NCI-H2081 (cell line): ENCODE measurements around the gene WDR20.
"Not testable (repeated sequence)": the region's sequence is repeated elsewhere in the genome, so short reads cannot be mapped to it uniquely, and the experiment has no call there.

ENCODE experiments used
- DNase-seq, 2 experiments: peaks; one replicate each; lab custom pipeline; 2025; lab: John Stamatoyannopoulos, UW

The WDR20 gene

DNA sequence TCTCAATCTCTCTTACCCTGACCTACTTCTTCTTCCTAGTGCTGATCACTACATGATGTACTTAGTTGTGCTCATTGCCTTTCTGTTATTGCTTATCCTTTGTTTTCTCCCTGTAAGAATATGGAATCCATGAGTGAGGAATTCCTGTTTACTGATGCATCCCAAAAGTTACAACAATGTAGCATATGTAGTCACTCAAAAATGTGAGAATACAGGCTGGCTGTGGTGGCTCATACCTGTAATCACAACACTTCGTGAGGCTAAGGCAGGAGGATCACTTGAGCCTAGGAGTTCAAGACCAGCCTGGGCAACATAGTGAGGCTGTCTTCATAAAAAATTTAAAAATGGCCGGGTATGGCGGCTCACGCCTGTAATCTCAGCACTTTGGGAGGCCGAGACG, 8.0 kb upstream of the WDR20 start:
- no peak for DNase-seq

DNA sequence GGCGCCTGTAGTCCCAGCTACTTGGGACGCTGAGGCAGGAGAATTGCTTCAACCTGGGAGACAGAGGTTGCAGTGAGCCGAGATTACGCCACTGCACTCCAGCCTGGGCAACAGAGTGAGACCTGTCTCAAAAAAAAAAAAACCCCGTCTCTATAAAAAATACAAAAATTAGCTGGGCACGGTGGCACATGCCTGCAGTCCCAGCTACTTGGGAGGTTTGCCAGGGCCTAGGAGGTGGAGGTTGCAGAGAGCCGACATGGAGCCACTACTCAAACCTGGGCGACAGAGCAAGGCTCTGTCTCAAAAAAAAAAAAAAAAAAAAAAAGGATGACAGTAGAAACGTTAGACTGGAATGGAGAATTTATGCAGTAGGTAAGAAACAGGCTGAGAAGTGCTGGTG, 5.7 kb upstream of the WDR20 start:
- DNase-seq, result not testable (repeated sequence)

DNA sequence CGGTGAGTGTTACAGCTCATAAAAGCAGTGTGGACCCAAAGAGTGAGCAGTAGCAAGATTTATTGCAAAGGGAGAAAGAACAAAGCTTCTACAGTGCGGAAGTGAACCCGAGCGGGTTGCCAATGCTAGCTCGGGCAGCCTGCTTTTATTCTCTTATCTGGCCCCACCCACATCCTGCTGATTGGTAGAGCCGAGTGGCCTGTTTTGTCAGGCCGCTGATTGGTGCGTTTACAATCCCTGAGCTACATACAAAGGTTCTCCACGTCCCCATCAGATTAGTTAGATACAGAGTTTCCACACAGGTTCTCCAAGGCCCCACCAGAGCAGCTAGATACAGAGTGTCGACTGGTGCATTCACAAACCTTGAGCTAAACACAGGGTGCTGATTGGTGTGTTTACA, 5.0 kb upstream of the WDR20 start:
- DNase-seq, result not testable (repeated sequence)

DNA sequence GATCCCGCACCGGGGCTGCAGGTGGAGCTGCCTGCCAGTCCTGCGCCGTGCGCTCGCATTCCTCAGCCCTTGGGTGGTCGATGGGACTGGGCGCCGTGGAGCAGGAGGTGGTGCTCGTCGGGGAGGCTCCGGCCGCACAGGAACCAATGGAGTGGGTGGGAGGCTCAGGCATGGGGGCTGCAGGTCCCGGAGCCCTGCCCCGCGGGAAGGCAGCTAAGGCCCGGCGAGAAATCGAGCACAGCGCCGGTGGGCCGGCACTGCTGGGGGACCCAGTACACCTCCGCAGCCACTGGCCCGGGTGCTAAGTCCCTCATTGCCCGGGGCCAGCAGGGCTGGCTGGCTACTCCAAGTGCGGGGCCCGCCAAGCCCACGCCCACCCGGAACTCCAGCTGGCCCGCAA, 4.2 kb upstream of the WDR20 start:
- DNase-seq, result not testable (repeated sequence)

DNA sequence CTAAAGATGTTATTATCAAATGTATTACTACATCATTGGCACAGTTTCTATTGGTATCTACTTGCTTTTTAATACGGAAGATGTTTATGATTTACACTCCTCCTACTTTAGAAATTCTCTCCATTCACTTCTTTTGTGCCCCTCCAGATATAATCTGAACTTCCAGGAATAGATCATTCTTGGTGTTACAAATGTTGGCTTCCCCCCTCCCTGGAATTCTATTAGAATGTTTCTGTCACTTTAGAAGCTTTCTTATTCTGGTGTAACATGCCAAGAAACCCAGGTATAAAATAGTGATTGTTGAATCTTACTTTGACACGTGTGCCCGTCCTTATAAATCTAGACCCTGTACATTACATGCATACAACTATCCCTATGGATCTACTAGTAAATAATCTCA, 1.2 kb upstream of the WDR20 start:
- DNase-seq, result no peak

DNA sequence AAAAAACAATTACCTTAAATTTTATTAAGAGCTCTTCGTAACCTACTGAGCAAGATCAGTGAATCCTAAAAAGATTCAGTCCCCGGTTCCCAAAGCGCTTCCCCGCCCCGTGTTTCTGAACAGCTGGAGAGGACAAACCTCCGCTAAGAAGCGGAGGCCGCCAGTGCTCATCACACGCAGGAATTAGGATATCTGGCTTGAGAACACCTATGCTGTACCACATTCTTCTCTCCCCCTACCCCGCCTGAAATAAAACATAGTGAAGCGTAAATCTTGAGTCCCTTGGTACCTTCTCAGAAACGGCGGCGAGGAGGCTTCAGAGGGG, 774 bp upstream of the WDR20 start:
- peak; percentile 62 to 78 for DNase-seq

DNA sequence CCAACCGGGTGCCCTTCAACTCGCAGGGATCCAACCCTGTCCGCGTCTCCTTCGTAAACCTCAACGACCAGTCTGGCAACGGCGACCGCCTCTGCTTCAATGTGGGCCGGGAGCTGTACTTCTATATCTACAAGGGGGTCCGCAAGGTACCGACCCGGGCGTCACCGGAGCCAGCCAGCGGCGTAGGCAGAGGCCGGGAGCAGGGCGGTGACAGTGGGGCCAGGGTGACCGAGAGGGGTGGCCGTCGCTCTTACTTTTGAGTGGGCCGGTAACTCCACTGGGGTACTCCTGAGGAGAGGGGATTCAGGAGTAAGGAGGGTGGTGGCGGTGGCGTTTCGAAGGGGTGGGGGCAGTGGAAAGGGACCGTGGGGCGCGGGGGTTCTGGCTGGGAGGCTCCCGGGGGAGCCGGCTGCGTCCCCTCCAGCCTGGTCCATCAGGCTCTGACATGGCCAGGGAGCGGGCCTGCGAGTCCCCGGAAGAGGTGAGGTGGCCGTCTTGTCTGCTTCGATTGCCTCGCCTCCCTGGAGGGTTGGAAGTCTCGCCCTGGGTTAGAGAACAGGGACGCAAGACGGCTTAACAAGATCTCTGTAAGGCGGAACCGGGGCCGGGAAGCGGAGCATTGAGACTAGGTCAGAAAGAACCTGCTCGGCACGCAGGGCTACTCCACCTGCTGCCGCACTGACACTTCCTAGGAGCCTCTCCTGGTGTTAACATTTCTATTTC, 491 bp downstream of the WDR20 start:
- DNase-seq, result peak; percentile 21 to 28

DNA sequence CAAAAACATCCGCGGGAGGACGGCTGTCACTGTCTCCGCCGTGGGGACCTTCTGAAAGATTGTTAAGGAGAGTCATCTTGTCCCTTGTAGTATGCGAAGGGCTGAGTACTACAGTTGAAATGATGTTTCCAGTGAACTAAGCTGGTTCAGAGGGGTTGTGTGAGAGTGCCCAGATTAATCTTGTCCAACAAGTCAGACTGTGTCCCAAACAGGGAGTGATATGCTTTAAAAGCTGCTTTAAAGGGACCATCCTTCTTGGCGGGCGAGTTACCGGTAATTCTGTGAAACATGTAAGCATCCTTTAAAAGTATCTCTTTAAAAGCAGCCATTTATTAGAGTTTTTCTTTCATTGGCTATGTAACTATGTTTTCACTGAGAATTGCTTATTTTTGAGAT, 1.1 kb downstream of the WDR20 start:
- DNase-seq, result no peak

DNA sequence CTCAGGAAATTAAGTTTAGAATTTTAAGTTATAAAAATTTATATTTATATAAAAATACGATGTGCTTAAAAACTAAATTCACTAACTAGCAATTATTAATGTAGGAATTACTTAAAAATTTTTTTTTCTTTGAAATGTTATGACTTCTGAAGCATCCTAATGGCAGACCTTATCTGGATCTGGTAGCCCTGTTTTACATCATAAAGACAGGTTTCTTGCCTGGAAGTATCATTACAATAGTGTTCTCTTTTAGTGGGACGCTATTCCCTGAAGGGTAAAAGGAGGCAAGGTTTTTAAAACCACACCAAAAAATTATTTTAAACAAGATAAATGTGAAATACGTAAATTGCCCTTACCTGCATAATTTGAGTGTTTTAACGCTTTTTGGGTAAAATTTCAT, 2.1 kb downstream of the WDR20 start:
- no peak for DNase-seq

DNA sequence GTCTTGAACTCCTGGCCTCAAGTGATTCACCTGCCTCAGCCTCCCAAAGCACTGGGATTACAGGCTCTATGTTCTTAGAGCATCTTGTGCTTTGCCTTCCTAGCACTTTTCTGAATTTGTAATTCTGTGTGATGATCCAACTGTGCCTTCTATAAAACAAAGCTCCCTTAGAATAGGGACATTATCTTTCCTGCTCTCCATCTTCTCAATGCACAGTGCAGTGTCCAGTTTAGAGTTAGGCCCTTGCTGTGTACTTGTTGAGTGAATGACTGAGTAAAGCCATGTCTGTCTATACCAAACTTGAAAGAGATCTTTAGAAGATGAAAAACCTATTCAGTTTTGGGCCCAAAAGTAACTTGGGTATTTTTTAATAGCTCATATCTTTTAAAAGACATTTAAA, 5.2 kb downstream of the WDR20 start:
- DNase-seq, result no peak

DNA sequence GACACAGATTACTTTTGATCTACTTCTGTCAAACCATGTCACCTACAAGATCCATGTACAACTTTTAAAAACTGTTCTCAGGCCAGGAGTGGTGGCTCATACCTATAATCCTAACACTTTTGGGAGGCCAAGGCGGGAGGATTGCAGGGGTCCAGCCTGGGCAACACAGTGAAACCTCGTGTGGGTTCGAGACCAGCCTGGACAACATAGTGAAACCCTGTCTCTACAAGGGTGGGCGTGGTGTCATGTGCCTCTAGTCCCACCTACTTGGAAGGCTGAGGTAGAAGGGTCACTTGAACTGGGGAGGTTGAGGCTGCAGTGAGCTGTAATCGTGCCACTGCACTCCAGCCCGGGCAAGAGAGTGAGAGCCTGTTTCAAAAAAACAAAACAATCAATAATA, 5.7 kb downstream of the WDR20 start:
- DNase-seq, result no peak

DNA sequence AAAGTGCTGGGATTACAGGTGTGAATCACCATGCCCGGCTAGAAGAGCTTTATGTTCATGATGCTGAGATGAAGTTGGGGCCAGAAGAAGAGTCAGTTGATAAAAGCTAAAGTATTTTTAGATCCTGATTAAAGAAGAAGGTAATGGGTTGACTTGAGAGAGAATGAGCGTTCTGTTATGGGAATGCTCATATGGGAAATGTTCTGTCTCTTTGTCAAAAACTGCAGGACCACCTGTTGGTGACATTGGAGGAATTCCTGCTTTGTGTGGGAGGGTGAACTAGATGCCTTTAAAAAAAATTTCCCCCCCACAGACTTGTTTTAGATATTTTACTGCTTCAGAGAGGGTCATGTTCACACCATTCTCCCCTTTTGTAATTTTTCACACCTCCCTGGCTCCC, 6.7 kb downstream of the WDR20 start:
- DNase-seq, result no peak

DNA sequence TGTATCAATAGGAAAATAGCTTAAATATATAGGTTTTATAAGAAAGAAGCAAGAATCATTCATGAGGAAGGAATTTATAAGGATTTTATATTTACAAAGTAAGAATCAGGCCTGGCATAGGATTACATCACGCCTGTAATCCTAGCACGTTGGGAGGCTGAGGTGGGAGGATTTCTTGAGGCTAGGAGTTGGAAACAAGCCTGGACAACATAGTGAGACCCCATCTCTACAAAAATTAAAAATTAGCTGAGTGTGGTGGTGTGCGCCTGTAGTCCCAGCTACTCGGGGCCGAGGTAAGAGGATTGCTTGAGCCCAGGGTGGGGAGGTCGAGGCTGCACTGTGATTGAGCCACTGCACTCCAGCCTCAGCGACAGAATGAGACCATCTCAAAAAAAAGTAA, 10.4 kb downstream of the WDR20 start:
- no peak for DNase-seq

DNA sequence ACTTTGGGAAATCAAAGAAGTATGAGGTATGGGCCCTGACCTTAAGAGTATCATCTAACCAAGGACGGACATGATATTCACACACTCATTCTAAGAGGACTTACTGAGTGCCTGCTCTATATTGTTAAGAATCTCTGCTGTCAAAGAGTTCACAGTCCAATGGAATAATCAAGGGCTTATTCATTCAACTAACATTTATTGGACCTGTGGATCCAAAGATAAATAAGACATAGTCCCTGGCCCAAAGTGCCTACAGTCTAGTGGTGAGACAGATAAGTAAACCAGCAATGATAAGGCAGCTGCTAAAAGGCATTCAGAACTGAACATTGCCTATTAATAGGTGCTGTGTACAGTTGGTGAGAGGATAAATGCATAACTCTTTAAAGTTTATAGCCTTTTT, 11.0 kb downstream of the WDR20 start:
- DNase-seq, result no peak

DNA sequence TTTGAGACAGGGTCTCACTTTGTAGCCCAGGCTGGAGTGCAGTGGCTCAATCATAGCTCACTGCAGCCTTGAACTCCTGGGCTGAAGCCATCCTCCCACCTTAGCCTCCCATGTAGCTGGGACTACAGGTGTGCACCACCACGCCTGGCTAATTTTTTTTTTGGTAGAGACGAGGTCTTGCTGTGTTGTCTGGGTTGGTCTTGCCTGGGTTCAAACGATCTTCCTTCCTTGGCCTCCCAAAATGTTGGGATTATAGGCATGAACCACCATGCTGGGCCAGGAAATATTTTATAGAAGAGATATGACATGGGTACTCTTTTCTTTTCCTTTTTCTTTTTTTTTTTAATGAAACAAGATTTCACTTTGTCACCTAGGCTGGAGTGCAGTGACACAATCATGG, 11.7 kb downstream of the WDR20 start:
- not testable (repeated sequence) for DNase-seq

DNA sequence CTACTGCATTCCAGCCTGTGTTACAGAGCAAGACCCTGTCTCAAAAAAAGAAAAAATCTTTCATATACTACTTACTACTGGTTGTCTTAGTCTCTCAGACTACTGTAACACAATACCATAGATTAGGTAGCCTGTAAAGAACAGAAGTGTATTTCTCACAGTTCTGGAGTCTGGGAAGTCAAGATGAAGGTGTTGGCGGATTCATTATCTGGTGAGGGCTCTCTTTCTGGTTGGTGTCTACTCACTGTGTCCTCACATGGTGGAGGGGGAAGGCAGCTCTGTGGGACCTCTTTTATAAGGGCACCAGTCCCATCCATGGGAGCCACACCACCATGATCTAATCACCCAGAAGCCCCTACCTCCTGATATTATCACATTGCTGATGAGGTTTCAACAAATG, 14.4 kb downstream of the WDR20 start:
- DNase-seq, result no peak

DNA sequence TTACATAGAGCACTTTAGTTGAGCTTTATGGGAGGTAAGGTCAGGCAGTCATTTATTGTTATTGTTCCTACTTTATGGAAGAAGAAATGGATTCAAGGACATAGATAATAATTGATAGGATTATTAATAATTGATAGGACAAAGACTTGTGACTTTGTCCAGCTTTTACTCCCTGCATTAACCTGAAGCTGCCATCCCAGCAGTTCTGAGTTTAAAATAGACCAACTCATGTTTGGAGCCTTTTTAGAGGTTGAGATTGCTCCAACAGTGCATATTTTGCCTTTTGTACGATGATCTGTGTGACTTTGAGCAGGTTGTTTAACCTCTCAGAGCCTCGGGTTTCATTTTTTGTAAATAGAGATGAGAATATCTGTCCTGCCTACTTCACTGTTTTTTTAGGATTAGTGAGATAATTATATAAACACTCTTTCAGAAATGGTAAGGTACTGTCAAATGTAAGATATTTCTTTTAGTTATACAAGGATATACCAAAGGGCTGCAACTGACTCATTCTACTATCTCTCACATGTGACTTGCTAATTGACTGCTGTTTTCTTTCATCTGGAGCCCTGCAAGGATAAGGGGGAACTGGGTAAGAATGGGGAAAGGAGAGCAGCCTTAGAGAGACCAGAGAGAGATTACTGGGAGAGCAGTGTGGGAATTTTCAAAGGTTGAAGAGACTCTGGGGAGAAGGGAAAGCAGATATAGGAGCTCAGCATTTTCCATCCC, 15.3 kb downstream of the WDR20 start:
- no peak for DNase-seq

DNA sequence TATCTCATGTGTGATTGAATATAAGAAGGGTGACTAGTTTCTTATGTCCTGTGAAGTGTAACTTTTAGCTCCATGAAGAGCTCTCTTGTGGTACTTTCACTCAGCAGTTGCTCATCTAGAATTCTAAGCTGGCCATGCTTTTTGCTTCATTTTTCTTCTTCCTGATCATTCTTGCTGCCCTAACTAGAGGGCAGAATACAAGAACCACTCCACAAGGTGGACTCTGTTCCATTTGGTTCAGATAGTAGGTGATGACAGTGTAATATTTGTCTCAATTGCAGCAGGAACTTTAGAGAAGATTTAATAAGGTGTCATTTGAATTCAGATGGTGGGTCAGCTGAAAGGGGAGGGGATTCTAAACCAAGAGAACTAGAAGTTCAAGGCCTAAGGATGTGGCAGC, 17.6 kb downstream of the WDR20 start:
- DNase-seq, result no peak

DNA sequence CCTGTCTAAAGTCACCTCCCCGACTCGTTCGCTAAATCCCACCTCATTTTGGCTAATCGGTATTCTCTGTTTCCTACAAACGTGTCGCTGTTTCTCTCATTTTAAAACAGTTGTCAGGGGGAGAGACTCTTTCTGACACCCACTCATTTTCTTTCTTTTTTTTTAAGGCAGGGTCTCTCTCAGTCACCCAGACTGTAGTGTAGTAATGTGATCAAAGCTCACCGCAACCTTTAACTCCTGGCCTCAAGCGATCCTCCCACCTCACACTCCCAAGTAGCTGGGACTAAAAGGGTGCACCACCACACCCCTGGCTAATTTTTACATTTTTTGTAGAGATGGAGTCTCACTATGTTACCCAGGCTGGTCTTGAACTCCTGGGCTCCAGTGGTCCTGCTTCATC, 19.1 kb downstream of the WDR20 start:
- DNase-seq, result no peak

DNA sequence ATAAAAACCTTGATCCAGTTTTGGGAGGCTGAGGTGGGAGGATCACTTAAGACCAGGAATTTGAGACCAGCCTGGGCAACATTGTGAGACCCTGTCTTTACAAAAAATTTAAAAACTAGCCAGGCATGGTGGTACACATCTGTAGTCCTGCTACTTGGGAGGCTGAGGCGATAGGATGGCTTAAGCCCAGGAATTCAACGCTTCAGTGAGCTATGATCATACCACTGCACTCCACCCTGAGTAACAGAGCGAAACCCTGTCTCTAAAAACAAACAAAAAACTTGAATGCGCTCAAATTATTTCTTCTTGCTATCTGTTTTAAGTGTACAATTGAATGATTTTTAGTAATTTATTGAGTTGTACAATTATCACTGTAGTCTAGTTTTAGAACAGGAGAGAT, 20.1 kb downstream of the WDR20 start:
- DNase-seq, result no peak

DNA sequence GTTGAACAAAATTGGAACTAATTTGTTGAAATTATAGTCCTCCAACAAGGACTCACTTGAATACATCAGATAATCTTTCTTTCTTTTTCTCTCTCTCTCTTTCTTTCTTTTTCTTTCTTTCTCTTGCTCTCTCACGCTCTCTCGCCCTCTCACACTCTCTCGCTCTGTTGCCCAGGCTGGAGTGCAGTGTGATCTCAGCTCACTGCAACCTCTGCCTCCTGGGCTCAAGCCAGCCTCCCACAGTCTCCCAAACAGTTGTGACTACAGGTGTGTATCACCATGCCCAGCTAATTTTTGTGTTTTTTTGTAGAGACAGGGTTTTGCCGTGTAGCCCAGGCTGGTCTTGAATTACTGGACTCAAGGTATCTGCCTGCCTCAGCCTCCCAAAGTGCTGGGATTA, 22.8 kb downstream of the WDR20 start:
- no peak for DNase-seq

DNA sequence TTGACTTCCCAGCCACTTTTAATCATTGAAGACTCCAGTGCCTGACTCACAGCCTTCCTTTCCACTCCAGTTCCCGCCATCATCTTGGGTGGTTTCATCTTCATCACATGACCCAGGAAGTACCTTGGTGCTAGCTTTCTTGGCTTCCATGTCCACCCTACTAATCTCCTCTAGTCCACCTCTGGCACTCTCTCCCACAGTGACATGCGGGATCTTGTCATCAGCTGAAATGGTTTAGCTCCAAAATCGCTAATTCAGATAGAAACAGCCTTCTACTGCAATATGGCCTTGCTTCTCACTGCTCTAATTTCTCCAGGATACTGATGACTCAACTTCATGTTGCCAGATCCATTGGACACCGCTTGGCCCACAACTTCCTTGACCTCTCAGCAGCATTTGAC, 24.5 kb downstream of the WDR20 start:
- DNase-seq, result no peak

DNA sequence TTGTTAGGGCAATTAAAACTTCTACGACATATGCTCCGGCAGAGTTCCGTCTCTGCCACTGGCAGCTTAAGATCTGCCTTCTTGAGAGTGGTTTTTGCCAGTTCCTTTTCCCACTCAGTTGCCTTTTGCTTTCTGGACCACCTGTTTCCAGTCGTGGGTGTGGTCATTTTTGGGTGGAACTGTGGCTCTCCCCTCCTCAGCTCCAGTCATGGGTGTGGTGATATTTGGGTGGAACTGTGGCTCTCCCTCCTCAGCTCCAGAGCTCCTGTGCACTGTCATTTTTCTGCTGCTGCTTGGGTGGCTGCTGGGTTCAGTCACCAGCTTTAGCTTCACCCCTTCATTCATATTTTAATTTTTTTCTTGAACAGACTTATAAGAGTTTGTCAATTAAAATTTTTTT, 25.3 kb downstream of the WDR20 start:
- no peak for DNase-seq

DNA sequence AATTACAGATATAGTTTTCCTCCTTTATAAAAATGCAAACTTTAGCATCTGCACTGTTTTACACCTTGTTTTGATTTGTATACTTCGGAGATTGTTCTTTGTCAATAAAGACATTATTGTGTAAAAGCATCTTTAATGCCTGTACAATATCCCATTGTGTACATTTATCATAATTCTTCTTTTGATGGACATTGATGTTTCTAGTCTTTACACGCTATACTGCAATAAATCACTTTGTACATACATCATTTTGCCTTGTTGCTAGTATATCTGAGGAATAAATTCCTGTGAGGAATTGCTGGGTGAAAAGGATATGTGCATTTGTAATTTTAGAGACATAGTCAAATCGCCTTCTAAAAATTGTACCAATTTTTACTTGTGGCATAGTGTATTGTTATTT, 30.4 kb downstream of the WDR20 start:
- DNase-seq, result no peak
